HG02840 (cell line): ENCODE results near the gene ARRDC4.
"Not testable (repeated sequence)": the region's sequence is repeated elsewhere in the genome, so short reads cannot be mapped to it uniquely, and the experiment has no call there.

Source experiments
- ATAC-seq: cut with Tn5 transposase; IDR thresholded peaks from one replicate; pipeline ENCODE4 v1.9.1; 2021; ENCODE audit warnings: mild to moderate bottlenecking, moderate library complexity, moderate number of reproducible peaks; ENCODE audit not compliant: unreplicated experiment, low FRiP score

Gene ARRDC4

GRCh38 chr15:97963779-97964178, 3.3 kb downstream of the ARRDC4 start:
- ATAC-seq: no peak

- no peak for ATAC-seq
These were observed 5.7 kb downstream of the ARRDC4 start for GRCh38 chr15:97966246-97966645.

GRCh38 chr15:97966924-97967620, 6.6 kb downstream of the ARRDC4 start:
- no peak for ATAC-seq

- ATAC-seq: no peak
These were observed 7.4 kb downstream of the ARRDC4 start for GRCh38 chr15:97967881-97968280.

- ATAC-seq: no peak
These were observed 7.9 kb downstream of the ARRDC4 start for GRCh38 chr15:97968380-97968779.

- ATAC-seq: no peak
These were observed 11.9 kb downstream of the ARRDC4 start for GRCh38 chr15:97972366-97972765.

- no peak for ATAC-seq
These were observed 15.6 kb downstream of the ARRDC4 start for GRCh38 chr15:97976129-97976528.

- no peak for ATAC-seq
These were observed 16.4 kb downstream of the ARRDC4 start for GRCh38 chr15:97976766-97977503.

GRCh38 chr15:97977734-97978133, 17.2 kb downstream of the ARRDC4 start:
- no peak for ATAC-seq

GRCh38 chr15:97978401-97979139, 18.1 kb downstream of the ARRDC4 start:
- ATAC-seq: no peak

- ATAC-seq: no peak
These were observed 18.6 kb downstream of the ARRDC4 start for GRCh38 chr15:97979140-97979520.

- ATAC-seq: no peak
These were observed 20.6 kb downstream of the ARRDC4 start for GRCh38 chr15:97981058-97981457.

GRCh38 chr15:97981758-97982157, 21.3 kb downstream of the ARRDC4 start:
- no peak for ATAC-seq

GRCh38 chr15:97984157-97984556, 23.7 kb downstream of the ARRDC4 start:
- ATAC-seq: no peak

GRCh38 chr15:97985979-97986378, 25.5 kb downstream of the ARRDC4 start:
- not testable (repeated sequence) for ATAC-seq

- ATAC-seq: no peak
These were observed 26.3 kb downstream of the ARRDC4 start for GRCh38 chr15:97986781-97987180.

GRCh38 chr15:97989299-97989698, 28.8 kb downstream of the ARRDC4 start:
- no peak for ATAC-seq

GRCh38 chr15:97991972-97992541, 31.6 kb downstream of the ARRDC4 start:
- no peak for ATAC-seq

GRCh38 chr15:97992823-97993222, 32.3 kb downstream of the ARRDC4 start:
- no peak for ATAC-seq

GRCh38 chr15:97993310-97993738, 32.8 kb downstream of the ARRDC4 start:
- no peak for ATAC-seq

GRCh38 chr15:97994236-97994635, 33.7 kb downstream of the ARRDC4 start:
- ATAC-seq: no peak
